ENCODE data around the gene CHRNG. TPM values are rescaled to one million over a fixed set of nuclear protein-coding genes. Genes with fewer than 3 reads are reported as not detected.

CHRNG gene
- polyA plus RNA-seq, 1 experiment = not detected

DNA sequence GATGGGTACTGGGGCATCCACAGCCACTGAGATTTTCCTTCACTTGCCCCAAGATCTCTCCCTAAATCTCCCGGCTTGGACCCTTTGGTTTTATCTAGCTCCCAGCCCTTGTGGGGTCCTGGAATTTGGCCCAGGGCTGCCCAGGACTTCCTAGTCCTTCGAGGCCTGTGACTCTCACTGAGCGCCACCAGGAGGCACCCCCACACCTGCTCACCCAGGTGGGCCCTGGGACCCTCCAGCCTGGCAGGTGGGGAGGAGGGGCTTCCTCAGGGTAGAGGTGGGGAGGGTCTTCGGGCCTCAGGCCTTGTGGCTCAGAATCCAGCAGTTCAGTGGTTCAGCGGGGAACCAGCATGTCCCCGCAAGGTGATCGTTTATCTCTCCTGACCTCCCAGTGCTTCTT is 31.2 kb upstream of the CHRNG start:
- CTCF ChIA-PET = interaction anchor here (2.4 kb wide), 1 partner anchor 14 kb away, joined by 15 read pairs; no protein-coding TSS in a partner anchor
- no peak for DNase-seq (ENCODE audit: low read depth)
- TF ChIP-seq, protein P1, sequence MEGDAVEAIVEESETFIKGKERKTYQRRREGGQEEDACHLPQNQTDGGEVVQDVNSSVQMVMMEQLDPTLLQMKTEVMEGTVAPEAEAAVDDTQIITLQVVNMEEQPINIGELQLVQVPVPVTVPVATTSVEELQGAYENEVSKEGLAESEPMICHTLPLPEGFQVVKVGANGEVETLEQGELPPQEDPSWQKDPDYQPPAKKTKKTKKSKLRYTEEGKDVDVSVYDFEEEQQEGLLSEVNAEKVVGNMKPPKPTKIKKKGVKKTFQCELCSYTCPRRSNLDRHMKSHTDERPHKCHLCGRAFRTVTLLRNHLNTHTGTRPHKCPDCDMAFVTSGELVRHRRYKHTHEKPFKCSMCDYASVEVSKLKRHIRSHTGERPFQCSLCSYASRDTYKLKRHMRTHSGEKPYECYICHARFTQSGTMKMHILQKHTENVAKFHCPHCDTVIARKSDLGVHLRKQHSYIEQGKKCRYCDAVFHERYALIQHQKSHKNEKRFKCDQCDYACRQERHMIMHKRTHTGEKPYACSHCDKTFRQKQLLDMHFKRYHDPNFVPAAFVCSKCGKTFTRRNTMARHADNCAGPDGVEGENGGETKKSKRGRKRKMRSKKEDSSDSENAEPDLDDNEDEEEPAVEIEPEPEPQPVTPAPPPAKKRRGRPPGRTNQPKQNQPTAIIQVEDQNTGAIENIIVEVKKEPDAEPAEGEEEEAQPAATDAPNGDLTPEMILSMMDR (IDR thresholded peaks at IDR 0.05; ENCODE audit: insufficient read depth, low read depth, low read length) = no peak
- peaks cover 30% of the 10 kb centered on the region for H3K27me3 ChIP-seq (ENCODE audit: control insufficient read depth, insufficient read depth, low read length)
- no peaks in the 10 kb centered on the region for H3K36me3 ChIP-seq (ENCODE audit: control insufficient read depth, insufficient read depth, low read length)
- POLR2A ChIA-PET = no interaction called here
- H3K4me3 ChIP-seq (ENCODE audit: low read depth, low read length) = no peak overlapping the region

DNA sequence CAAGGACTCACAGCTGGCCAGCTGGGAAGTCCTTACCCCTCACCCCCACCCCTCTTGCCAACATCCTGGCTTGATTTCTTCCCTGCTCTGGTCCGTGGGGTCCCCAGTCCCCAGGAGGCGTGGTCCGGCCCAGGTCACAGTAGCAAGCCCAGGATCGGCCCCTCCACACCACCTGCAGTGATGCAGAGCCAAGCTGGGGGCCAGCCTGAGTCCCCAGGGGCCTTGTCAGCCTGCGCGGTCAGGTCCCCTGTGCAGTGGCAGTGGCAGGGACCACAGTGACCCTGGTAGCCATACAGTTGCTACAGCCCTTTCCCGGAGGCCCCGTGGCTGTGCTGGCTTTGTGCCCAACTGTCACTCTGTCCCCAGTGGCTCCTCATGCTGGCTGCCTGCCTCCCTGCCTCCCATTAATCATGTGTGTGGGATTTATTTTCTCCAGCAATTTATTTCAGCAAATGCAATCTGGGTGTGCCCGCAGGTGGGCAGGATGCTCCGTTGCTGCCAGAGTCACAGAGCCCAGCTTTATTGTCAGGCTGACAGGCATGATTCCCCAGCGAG is 28.1 kb upstream of the CHRNG start:
- POLR2A ChIA-PET = no interaction called here
- TF ChIP-seq, protein P1 (IDR thresholded peaks at IDR 0.05; ENCODE audit: insufficient read depth, low read depth, low read length) = no peak
- H3K27me3 ChIP-seq (ENCODE audit: control insufficient read depth, insufficient read depth, low read length) = peaks cover 6% of the 10 kb centered on the region
- H3K36me3 ChIP-seq (ENCODE audit: control insufficient read depth, insufficient read depth, low read length) = no peaks in the 10 kb centered on the region
- CTCF ChIA-PET = interaction anchor here (1.4 to 1.7 kb wide), 2 partner anchors 10 to 11 kb away, joined by 5 to 9 read pairs; no protein-coding TSS in a partner anchor
- H3K4me3 ChIP-seq (ENCODE audit: low read depth, low read length) = no peak overlapping the region
- no peak for DNase-seq (ENCODE audit: low read depth)

DNA sequence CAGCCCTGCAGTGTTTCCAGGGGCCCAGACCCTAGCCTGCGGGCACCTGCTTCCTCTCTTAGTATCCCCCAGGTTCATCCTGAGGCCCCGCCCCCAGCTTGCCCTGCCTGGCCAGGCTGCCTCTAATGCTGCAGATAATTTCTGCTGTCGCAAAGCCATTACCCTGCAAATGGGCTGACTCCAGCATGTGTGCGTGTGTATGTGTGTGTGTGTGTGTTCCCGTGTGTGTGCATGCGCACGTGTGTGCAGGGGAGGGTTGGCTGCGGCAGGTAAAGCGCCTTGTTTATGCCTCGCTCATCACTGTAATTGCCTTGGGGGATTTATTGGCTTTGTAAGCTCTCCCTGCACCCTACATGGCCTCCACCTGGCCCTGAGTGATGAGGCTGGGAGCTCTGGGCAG is 26.9 kb upstream of the CHRNG start:
- CTCF ChIA-PET = interaction anchor here (1.4 kb wide), 1 partner anchor 9 kb away, joined by 5 read pairs; no protein-coding TSS in a partner anchor
- no peak overlapping the region for H3K4me3 ChIP-seq (ENCODE audit: low read depth, low read length)
- no peak for DNase-seq (ENCODE audit: low read depth)
- TF ChIP-seq, protein P1 (IDR thresholded peaks at IDR 0.05; ENCODE audit: insufficient read depth, low read depth, low read length) = no peak
- POLR2A ChIA-PET = no interaction called here
- H3K36me3 ChIP-seq (ENCODE audit: control insufficient read depth, insufficient read depth, low read length) = no peaks in the 10 kb centered on the region
- peaks cover 3% of the 10 kb centered on the region for H3K27me3 ChIP-seq (ENCODE audit: control insufficient read depth, insufficient read depth, low read length)

DNA sequence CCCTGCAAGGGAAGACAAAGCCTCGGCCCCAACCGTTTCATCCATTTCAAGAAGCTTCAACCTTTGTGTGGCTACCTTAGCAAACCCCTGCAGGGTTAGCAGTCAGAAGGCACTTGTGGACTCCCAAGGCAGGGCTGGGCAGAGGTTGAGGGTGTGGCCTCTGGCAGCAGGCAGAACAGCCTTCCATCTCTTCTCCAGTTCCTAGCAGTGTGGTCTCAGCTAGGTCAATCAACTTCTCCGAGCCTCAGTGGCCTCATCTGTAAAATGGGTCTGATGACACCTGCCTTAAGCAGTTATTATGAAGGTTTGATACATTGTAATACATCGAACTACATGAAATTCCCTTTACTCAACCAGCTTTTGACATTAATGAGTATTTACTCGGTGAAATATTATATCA is 26.1 kb upstream of the CHRNG start:
- TF ChIP-seq, protein P1 (IDR thresholded peaks at IDR 0.05; ENCODE audit: insufficient read depth, low read depth, low read length) = no peak
- no peak overlapping the region for H3K4me3 ChIP-seq (ENCODE audit: low read depth, low read length)
- POLR2A ChIA-PET = no interaction called here
- DNase-seq (ENCODE audit: low read depth) = no peak
- H3K36me3 ChIP-seq (ENCODE audit: control insufficient read depth, insufficient read depth, low read length) = no peaks in the 10 kb centered on the region
- CTCF ChIA-PET = no interaction called here
- H3K27me3 ChIP-seq (ENCODE audit: control insufficient read depth, insufficient read depth, low read length) = 0 out of 2 replicates have a peak, but pooled peaks cover 1% of the 10 kb centered on the region

DNA sequence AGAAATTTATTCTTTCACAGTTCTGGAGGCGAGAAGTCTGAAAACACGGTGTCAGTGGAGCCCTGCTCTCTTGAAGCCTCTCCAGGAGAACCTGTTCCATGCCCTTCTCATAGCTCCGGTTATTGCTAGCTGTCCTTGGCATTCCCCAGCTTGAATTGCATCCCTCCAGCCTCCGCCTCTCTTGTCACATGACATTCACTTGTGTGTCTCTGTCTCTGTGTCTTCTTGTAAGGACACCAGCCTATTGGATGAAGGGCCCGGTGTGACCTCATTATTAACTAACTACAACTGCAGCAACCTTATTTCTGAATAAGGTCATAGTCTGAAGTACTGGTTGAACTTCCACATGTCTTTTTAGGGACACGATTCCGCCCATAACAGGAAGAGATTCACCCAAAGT is 23.9 kb upstream of the CHRNG start:
- CTCF ChIA-PET = interaction anchor here (1.5 kb wide), 2 partner anchors 14 to 69 kb away, joined by 3 to 4 read pairs; no protein-coding TSS in a partner anchor
- TF ChIP-seq, protein P1 (IDR thresholded peaks at IDR 0.05; ENCODE audit: insufficient read depth, low read depth, low read length) = no peak
- no peak for DNase-seq (ENCODE audit: low read depth)
- no peak overlapping the region for H3K4me3 ChIP-seq (ENCODE audit: low read depth, low read length)
- peaks cover 6% of the 10 kb centered on the region; the same call in 1 of the 2 replicates for H3K27me3 ChIP-seq (ENCODE audit: control insufficient read depth, insufficient read depth, low read length)
- H3K36me3 ChIP-seq (ENCODE audit: control insufficient read depth, insufficient read depth, low read length) = no peaks in the 10 kb centered on the region
- POLR2A ChIA-PET = no interaction called here

Data from BJ (cell line).